Fibroblast of lung (primary cell): ENCODE data around the gene NLGN1.

Source experiments
- EZH2 ChIP-seq: IDR thresholded peaks from 2 replicates; pipeline ENCODE4 v1.5.1; 2012; ENCODE audit warnings: low read length, control low read depth, mild to moderate bottlenecking; ENCODE audit errors: missing control alignments
- TF ChIP-seq, protein P1 (sequence below), 2 donors: IDR thresholded peaks in 1 of 2; conservative IDR thresholded peaks in 1 of 2; 1 replicate in 1 of 2; 2 replicates in 1 of 2; pipeline ENCODE4 v1.5.1; 2011 to 2012; ENCODE audit warnings: low read length in 2 of 2, control low read depth in 1 of 2, inconsistent platforms in 1 of 2, low read depth in 1 of 2, mild to moderate bottlenecking in 1 of 2

DNA sequence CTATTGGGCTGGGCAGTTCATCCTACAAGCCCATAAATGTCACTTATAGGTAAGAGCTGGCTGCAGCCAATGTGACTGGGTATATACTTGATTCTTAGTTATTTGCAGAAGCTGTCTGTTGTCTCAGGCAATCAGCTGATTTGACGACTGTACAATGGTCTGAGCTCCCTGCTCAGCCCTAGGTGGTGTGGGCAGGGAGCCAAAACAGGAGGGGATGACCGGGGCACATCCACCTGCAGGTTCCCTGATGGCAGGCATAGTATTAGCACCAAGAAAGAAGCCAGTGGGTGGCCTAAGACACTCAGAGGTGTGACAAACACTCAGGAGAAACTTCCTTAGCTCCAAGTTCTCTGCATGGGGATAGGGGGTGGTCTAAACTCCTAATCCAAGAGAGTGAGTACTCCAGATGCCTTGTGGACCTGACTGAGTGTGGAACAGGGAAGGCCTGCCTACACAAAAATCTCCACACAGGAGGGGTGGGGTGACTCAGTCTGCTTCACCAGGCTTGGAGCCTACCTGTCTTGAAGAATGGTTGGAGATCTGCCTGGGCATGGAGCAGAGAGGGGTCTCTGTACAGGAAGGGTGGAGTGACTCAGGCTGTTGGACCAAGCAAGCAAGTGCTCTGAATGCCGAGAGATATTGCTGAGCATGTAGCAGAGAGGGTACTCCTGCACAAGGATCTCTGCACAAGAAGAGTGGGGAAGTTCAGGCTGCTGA, 771.2 kb downstream of the NLGN1 start:
- TF ChIP-seq, protein P1, sequence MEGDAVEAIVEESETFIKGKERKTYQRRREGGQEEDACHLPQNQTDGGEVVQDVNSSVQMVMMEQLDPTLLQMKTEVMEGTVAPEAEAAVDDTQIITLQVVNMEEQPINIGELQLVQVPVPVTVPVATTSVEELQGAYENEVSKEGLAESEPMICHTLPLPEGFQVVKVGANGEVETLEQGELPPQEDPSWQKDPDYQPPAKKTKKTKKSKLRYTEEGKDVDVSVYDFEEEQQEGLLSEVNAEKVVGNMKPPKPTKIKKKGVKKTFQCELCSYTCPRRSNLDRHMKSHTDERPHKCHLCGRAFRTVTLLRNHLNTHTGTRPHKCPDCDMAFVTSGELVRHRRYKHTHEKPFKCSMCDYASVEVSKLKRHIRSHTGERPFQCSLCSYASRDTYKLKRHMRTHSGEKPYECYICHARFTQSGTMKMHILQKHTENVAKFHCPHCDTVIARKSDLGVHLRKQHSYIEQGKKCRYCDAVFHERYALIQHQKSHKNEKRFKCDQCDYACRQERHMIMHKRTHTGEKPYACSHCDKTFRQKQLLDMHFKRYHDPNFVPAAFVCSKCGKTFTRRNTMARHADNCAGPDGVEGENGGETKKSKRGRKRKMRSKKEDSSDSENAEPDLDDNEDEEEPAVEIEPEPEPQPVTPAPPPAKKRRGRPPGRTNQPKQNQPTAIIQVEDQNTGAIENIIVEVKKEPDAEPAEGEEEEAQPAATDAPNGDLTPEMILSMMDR (conservative IDR thresholded peaks at IDR 0.05 in 1 of 2, IDR thresholded peaks at IDR 0.05 in 1 of 2; ENCODE audit: low read depth in 1 of 2, low read length in 2 of 2) = no peak
- no peak for TF ChIP-seq EZH2
